ENCODE data around the gene BMP10. TPM values are rescaled to one million over a fixed set of nuclear protein-coding genes. Genes with fewer than 3 reads are reported as not detected.

Gene BMP10
- total RNA-seq, 1 donor from 2014 or later: not detected

DNA sequence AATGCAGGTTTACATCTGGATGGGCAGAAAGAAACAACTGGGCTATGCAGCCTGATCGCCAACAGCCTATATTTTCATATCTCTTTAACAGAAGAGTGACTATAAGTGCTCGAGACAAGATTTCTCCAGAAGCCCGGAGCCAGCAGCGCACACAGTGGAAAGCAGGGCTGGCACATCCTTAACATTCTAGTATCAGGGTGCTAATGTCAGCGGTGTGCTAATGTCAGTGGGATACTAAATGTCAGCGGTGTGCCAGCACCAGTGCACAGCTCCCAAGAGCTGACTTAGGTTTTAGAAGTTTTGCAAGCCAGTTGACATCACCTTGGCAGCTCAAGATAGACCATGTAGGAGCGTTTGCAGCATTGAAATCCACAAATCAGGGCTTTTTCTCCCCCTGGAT is 8.3 kb downstream of the BMP10 start:
- no peak overlapping the region for H3K27ac Mint-ChIP-seq
- DNase-seq (ENCODE audit: low spot score): no peak
- H3K9me3 Mint-ChIP-seq: no peaks in the 10 kb centered on the region
- Histone ChIP-seq H3K4me3 (no peak overlapping the region), H3K27me3 (no peaks in the 10 kb centered on the region), H4K20me1 (ENCODE audit: low read depth) (no peaks in the 10 kb centered on the region), H3K79me2 (ENCODE audit: low read depth) (no peaks in the 10 kb centered on the region), H3F3A (ENCODE audit: low read depth) (no peaks in the 10 kb centered on the region), H3K27ac (no peak overlapping the region), H3K9ac (no peak overlapping the region), H3K36me3 (no peaks in the 10 kb centered on the region), H3K9me3 (ENCODE audit: low read depth) (no peaks in the 10 kb centered on the region), H2AFZ (replicated peaks) (no peak overlapping the region), H3K4me1 (peaks cover 17% of the 10 kb centered on the region), H3K4me2 (no peak overlapping the region)
- H3K4me3 Mint-ChIP-seq: no peak overlapping the region
- H3K27me3 Mint-ChIP-seq (ENCODE audit: insufficient read depth, low read depth): no peaks in the 10 kb centered on the region
- TF ChIP-seq EZH2phosphoT487 (IDR thresholded peaks at IDR 0.05) (no peak), EZH2 (IDR thresholded peaks at IDR 0.05) (no peak)
- TF ChIP-seq, protein P1, sequence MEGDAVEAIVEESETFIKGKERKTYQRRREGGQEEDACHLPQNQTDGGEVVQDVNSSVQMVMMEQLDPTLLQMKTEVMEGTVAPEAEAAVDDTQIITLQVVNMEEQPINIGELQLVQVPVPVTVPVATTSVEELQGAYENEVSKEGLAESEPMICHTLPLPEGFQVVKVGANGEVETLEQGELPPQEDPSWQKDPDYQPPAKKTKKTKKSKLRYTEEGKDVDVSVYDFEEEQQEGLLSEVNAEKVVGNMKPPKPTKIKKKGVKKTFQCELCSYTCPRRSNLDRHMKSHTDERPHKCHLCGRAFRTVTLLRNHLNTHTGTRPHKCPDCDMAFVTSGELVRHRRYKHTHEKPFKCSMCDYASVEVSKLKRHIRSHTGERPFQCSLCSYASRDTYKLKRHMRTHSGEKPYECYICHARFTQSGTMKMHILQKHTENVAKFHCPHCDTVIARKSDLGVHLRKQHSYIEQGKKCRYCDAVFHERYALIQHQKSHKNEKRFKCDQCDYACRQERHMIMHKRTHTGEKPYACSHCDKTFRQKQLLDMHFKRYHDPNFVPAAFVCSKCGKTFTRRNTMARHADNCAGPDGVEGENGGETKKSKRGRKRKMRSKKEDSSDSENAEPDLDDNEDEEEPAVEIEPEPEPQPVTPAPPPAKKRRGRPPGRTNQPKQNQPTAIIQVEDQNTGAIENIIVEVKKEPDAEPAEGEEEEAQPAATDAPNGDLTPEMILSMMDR (IDR thresholded peaks at IDR 0.05): no peak
- no peaks in the 10 kb centered on the region for H3K36me3 Mint-ChIP-seq
- peaks cover 6% of the 10 kb centered on the region for H3K4me1 Mint-ChIP-seq

DNA sequence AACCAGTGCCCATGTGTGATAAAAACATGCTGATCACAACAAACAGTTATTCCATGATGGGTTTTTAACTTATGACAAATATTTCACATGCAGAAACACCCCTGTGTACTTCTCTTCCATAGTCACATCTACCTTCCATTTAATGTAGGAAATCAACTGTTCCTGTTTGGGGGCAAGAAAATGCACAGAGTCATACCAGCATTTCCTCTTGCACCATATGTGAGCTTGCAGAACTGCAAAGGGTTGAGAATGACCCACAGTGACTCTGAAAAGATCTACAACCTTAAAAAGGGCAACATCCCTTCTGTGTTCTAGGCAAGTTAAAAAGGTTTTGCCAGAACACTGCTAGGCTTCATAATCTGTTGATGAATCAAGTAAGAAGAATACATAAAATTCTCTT is 9.9 kb downstream of the BMP10 start:
- Mint-ChIP-seq H3K36me3 (no peaks in the 10 kb centered on the region), H3K4me1 (peaks cover 6% of the 10 kb centered on the region), H3K4me3 (no peak overlapping the region), H3K27me3 (ENCODE audit: insufficient read depth, low read depth) (no peaks in the 10 kb centered on the region), H3K9me3 (no peaks in the 10 kb centered on the region), H3K27ac (no peak overlapping the region)
- DNase-seq (ENCODE audit: low spot score): no peak
- H3K27me3 ChIP-seq: no peaks in the 10 kb centered on the region
- H4K20me1 ChIP-seq (ENCODE audit: low read depth): no peaks in the 10 kb centered on the region
- H3K27ac ChIP-seq: no peak overlapping the region
- TF ChIP-seq, protein P1 (IDR thresholded peaks at IDR 0.05): no peak
- no peaks in the 10 kb centered on the region for H3K79me2 ChIP-seq (ENCODE audit: low read depth)
- no peak overlapping the region for H3K4me3 ChIP-seq
- no peaks in the 10 kb centered on the region for H3F3A ChIP-seq (ENCODE audit: low read depth)
- no peak overlapping the region for H2AFZ ChIP-seq (replicated peaks)
- peaks cover 17% of the 10 kb centered on the region for H3K4me1 ChIP-seq
- no peaks in the 10 kb centered on the region for H3K9me3 ChIP-seq (ENCODE audit: low read depth)
- no peaks in the 10 kb centered on the region for H3K36me3 ChIP-seq
- H3K9ac ChIP-seq: no peak overlapping the region
- no peak overlapping the region for H3K4me2 ChIP-seq

DNA sequence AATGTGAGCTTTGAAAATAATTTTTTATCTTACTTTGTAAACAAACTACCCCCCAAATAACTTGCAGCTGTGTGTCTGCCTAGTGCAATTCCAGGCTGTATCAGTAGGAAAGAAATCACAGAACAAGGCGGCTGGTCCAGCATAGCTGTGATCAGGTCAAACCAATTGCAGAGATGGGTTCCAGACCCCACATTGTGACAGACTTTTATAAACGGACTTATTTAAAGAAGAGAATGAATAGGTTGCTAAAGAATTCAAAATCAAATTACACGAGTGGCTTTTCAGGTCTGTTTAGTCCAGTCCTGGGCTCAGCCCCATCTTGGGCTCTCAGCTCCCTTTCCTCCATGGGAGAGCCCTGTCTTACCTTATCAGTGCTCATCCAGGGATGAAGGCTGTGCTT is 11.1 kb downstream of the BMP10 start:
- TF ChIP-seq EZH2 (IDR thresholded peaks at IDR 0.05) (no peak), EZH2phosphoT487 (IDR thresholded peaks at IDR 0.05) (no peak)
- TF ChIP-seq, protein P1 (IDR thresholded peaks at IDR 0.05): no peak
- H3K9me3 ChIP-seq (ENCODE audit: low read depth): no peaks in the 10 kb centered on the region
- Mint-ChIP-seq H3K27me3 (ENCODE audit: insufficient read depth, low read depth) (no peaks in the 10 kb centered on the region), H3K4me1 (peaks cover 6% of the 10 kb centered on the region), H3K27ac (no peak overlapping the region), H3K36me3 (no peaks in the 10 kb centered on the region), H3K4me3 (no peak overlapping the region), H3K9me3 (no peaks in the 10 kb centered on the region)
- peak; percentile 21 for DNase-seq (ENCODE audit: low spot score)
- no peaks in the 10 kb centered on the region for H3K27me3 ChIP-seq
- H3K4me3 ChIP-seq: no peak overlapping the region
- H4K20me1 ChIP-seq (ENCODE audit: low read depth): no peaks in the 10 kb centered on the region
- H3K79me2 ChIP-seq (ENCODE audit: low read depth): no peaks in the 10 kb centered on the region
- H3F3A ChIP-seq (ENCODE audit: low read depth): no peaks in the 10 kb centered on the region
- H3K27ac ChIP-seq: no peak overlapping the region
- H2AFZ ChIP-seq (replicated peaks): no peak overlapping the region
- no peaks in the 10 kb centered on the region for H3K36me3 ChIP-seq
- no peak overlapping the region for H3K9ac ChIP-seq
- H3K4me2 ChIP-seq: no peak overlapping the region
- H3K4me1 ChIP-seq: peaks cover 17% of the 10 kb centered on the region

All from neural progenitor cell (in vitro differentiated cells).